Right lobe of liver (tissue), 4 donors: ENCODE measurements around the gene BCAR3.

Experiments used
- POLR2A ChIP-seq: fragments of 450-650 bp; IDR thresholded peaks from one replicate; pipeline ENCODE4 v1.6.1; 2017; ENCODE audit warnings: antibody characterized with exemption, mild to moderate bottlenecking
- TF ChIP-seq, protein P1 (sequence below), 4 donors: fragments of 200-600 bp in 3 of 4; fragments of 450-650 bp in 1 of 4; IDR thresholded peaks; one replicate each; pipeline versions ENCODE4 v1.5.1 to v1.8.0; 2016 to 2022; ENCODE audit warnings: antibody characterized with exemption in 4 of 4, mild to moderate bottlenecking in 2 of 4
- donor health status: DM: no; HTN: no; CAD: no.
- donor health status: DM: no; HTN: no; CAD: no.
- donor health status: DM: no; HTN: yes; CAD: no.

DNA sequence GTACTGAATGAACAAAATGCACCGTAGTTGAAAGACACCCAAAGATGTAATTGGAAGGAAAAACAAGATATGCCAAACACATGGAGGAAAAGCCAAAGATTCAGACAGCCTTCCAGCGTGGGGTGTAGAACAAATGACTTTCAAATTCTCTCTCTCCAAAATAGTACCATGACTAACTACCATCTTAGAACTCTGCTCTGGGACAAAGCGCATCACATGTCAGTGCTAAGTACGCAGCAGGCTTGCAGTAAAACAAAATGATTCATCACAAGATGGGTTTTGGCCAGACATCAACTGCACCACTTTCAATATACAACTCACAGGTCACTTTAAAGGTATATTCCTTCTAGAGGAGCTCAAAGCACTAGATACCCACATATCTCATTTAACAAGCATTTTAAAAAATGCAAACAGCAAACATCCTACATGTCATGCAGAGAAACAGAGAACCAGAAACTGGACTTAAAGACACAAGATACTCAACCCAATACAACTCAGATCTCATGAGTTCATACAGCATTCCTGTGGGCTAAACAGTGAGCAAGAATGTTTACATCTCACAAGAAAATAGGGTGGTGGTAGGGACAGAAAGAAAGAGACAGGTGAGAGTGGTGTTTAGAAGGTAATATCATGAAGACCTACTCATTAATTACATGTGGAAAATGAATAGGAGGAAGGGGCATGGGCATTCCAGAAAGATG is 75.7 kb downstream of the BCAR3 start:
- TF ChIP-seq, protein P1, sequence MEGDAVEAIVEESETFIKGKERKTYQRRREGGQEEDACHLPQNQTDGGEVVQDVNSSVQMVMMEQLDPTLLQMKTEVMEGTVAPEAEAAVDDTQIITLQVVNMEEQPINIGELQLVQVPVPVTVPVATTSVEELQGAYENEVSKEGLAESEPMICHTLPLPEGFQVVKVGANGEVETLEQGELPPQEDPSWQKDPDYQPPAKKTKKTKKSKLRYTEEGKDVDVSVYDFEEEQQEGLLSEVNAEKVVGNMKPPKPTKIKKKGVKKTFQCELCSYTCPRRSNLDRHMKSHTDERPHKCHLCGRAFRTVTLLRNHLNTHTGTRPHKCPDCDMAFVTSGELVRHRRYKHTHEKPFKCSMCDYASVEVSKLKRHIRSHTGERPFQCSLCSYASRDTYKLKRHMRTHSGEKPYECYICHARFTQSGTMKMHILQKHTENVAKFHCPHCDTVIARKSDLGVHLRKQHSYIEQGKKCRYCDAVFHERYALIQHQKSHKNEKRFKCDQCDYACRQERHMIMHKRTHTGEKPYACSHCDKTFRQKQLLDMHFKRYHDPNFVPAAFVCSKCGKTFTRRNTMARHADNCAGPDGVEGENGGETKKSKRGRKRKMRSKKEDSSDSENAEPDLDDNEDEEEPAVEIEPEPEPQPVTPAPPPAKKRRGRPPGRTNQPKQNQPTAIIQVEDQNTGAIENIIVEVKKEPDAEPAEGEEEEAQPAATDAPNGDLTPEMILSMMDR (IDR thresholded peaks at IDR 0.05) = no peak
- no peak for TF ChIP-seq POLR2A
